SU-DHL-6 (cell line): Measurements from ENCODE around the gene KBTBD7.

Experiments used
- H2AFZ ChIP-seq: fragments of 200-600 bp; sonication (generic); 2 replicates; pipeline ENCODE4 v1.6.1; 2014; ENCODE audit warnings: low read depth, mild to moderate bottlenecking, moderate library complexity, mixed read lengths, antibody characterized with exemption, low read length; ENCODE audit not compliant: severe bottlenecking
- H3F3A ChIP-seq: fragments of 200-600 bp; shearing (Covaris generic); 2 replicates; pipeline ENCODE4 v1.6.0; 2016; ENCODE audit warnings: antibody characterized with exemption, mild to moderate bottlenecking; ENCODE audit not compliant: insufficient read depth
- H3K27ac ChIP-seq: fragments of 200-600 bp; sonication (generic); 2 replicates; pipeline ENCODE4 v1.5.1; 2016; ENCODE audit warnings: low read depth, mild to moderate bottlenecking, low read length, moderate library complexity, mixed read lengths
- H3K27me3 ChIP-seq: fragments of 200-600 bp; sonication (generic), shearing (Covaris generic); 2 replicates; pipeline ENCODE4 v1.6.0; 2014; ENCODE audit warnings: mild to moderate bottlenecking, low read length
- H3K36me3 ChIP-seq: fragments of 200-600 bp; sonication (generic); 2 replicates; pipeline ENCODE4 v1.6.1; 2014; ENCODE audit warnings: mild to moderate bottlenecking, low read length, mixed read lengths
- H3K4me2 ChIP-seq: fragments of 300-600, 200-600 bp; shearing (Covaris generic), sonication (generic); 2 replicates; pipeline ENCODE4 v1.6.0; 2014; ENCODE audit warnings: low read length, low read depth, mild to moderate bottlenecking; ENCODE audit not compliant: poor library complexity, severe bottlenecking
- H3K4me3 ChIP-seq: fragments of 200-600 bp; sonication (generic); 2 replicates; pipeline ENCODE4 v1.5.1; 2014; ENCODE audit warnings: antibody characterized with exemption, low read length, mild to moderate bottlenecking, mixed read lengths; ENCODE audit not compliant: insufficient read depth, poor library complexity, severe bottlenecking
- H3K79me2 ChIP-seq: fragments of 200-600 bp; sonication (generic); 2 replicates; pipeline ENCODE4 v1.6.1; 2014; ENCODE audit warnings: mild to moderate bottlenecking, low read length, moderate library complexity; ENCODE audit not compliant: insufficient read depth
- H3K9ac ChIP-seq: fragments of 200-600 bp; sonication (generic); 2 replicates; pipeline ENCODE4 v1.7.0; 2014; ENCODE audit warnings: mild to moderate bottlenecking, low read length
- H3K9me2 ChIP-seq: fragments of 200-600 bp; sonication (generic); replicated peaks from 2 replicates; pipeline ENCODE4 v1.6.1; 2014; ENCODE audit warnings: low read length; ENCODE audit not compliant: insufficient read depth
- H3K9me3 ChIP-seq: fragments of 200-600 bp; sonication (generic); 2 replicates; pipeline ENCODE4 v1.6.1; 2014; ENCODE audit warnings: low read length, mixed read lengths; ENCODE audit not compliant: insufficient read depth
- H4K20me1 ChIP-seq: fragments of 200-600 bp; sonication (generic); 2 replicates; pipeline ENCODE4 v1.6.1; 2014; ENCODE audit warnings: low read depth, mild to moderate bottlenecking, antibody characterized with exemption, low read length, moderate library complexity, mixed read lengths
- EZH2phosphoT487 ChIP-seq: fragments of 200-600 bp; sonication (generic), shearing (Covaris generic); conservative IDR thresholded peaks from 2 replicates; pipeline ENCODE4 v1.6.1; 2018; ENCODE audit warnings: mild to moderate bottlenecking, antibody characterized with exemption, low read length, moderate library complexity, mixed read lengths
- TF ChIP-seq, protein P1 (sequence below): fragments of 200-600 bp; sonication (generic); IDR thresholded peaks from one replicate; pipeline ENCODE4 v1.5.1; 2017; ENCODE audit warnings: antibody characterized with exemption, mild to moderate bottlenecking, low read length, moderate library complexity; ENCODE audit not compliant: insufficient read depth, poor library complexity, severe bottlenecking

Gene KBTBD7

DNA sequence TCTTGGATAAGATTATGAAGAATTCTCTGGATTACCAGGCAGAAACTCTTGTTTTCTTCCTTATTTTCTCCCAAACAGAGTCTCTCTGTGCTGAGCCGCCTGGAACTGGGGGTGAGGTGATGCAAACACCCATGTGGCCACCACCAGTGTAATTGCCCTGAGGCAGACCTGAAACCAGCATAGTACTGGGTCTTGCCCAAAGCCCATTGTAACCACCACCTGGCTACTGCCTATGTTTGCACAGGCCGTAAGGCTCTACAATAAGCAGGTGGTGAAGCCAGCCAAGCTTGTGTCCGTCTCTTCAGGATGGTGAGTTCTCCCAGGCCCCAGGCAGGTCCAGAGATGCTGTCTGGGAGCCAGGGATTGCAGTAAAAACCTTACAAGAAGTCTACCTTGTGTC lies 18.9 kb upstream of the KBTBD7 start:
- peaks cover 13% of the 10 kb centered on the region; the same call in 1 of the 2 replicates for H3K9me3 ChIP-seq
- 0 out of 2 replicates have a peak, but pooled peaks cover 4% of the 10 kb centered on the region for H3F3A ChIP-seq
- H2AFZ ChIP-seq, result no peak overlapping the region
- no peak overlapping the region for H3K4me2 ChIP-seq
- TF ChIP-seq, protein P1, sequence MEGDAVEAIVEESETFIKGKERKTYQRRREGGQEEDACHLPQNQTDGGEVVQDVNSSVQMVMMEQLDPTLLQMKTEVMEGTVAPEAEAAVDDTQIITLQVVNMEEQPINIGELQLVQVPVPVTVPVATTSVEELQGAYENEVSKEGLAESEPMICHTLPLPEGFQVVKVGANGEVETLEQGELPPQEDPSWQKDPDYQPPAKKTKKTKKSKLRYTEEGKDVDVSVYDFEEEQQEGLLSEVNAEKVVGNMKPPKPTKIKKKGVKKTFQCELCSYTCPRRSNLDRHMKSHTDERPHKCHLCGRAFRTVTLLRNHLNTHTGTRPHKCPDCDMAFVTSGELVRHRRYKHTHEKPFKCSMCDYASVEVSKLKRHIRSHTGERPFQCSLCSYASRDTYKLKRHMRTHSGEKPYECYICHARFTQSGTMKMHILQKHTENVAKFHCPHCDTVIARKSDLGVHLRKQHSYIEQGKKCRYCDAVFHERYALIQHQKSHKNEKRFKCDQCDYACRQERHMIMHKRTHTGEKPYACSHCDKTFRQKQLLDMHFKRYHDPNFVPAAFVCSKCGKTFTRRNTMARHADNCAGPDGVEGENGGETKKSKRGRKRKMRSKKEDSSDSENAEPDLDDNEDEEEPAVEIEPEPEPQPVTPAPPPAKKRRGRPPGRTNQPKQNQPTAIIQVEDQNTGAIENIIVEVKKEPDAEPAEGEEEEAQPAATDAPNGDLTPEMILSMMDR, result no peak
- TF ChIP-seq EZH2phosphoT487, result no peak
- no peak overlapping the region for H3K9ac ChIP-seq
- no peak overlapping the region for H3K4me3 ChIP-seq
- no peaks in the 10 kb centered on the region for H3K27me3 ChIP-seq
- H3K36me3 ChIP-seq, result peaks cover 13% of the 10 kb centered on the region; the same call in 1 of the 2 replicates
- H3K9me2 ChIP-seq, result no peaks in the 10 kb centered on the region
- H3K27ac ChIP-seq, result no peak overlapping the region
- H3K79me2 ChIP-seq, result no peaks in the 10 kb centered on the region
- no peaks in the 10 kb centered on the region for H4K20me1 ChIP-seq

DNA sequence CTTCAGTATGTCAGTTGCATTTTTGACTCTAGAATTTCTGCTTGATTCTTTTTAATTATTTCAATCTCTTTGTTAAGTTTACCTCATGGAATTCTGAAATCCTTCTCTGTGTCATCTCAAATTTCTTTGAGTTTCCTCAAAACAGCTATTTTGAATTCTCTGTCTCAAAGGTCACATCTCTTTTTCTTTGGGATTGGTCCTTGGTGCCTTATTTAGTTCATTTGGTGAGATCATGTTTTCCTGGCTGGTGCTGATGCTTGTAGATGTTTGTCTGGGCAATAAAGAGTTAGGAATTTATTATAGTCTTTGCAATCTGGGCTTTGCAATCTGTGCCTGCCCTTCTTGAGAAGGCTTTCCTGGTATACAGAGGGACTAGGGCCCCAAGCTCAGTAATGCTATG lies 18.5 kb upstream of the KBTBD7 start:
- Histone ChIP-seq H3K9me2 (no peaks in the 10 kb centered on the region), H3F3A (0 out of 2 replicates have a peak, but pooled peaks cover 4% of the 10 kb centered on the region), H3K4me3 (no peak overlapping the region), H3K27me3 (no peaks in the 10 kb centered on the region), H2AFZ (no peak overlapping the region), H4K20me1 (no peaks in the 10 kb centered on the region), H3K4me2 (no peak overlapping the region), H3K9me3 (peaks cover 13% of the 10 kb centered on the region; the same call in 1 of the 2 replicates), H3K79me2 (no peaks in the 10 kb centered on the region), H3K27ac (no peak overlapping the region), H3K36me3 (peaks cover 13% of the 10 kb centered on the region; the same call in 1 of the 2 replicates), H3K9ac (no peak overlapping the region)
- no peak for TF ChIP-seq EZH2phosphoT487
- TF ChIP-seq, protein P1, result no peak

DNA sequence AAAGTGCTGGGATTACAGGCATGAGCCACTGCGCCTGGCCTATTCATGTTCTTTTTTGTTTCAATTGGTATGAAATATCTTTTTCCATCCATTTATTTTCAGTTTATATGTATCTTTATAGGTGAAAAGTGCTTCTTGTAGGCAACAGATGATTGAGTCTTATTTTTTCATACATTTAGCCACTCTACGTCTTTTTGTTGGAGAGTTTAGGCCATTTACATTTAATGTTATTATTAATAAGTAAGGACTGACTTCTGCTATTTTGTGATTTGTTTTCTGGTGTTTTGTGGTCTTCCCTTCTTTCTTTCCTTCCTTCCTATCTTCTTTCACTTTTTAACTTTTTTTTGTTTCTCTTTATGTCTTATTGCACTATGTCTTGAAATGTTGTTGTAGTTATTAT lies 16.7 kb upstream of the KBTBD7 start:
- Histone ChIP-seq H3K9ac (no peak overlapping the region), H3K27ac (no peak overlapping the region), H3K4me3 (no peak overlapping the region), H3K9me2 (no peaks in the 10 kb centered on the region), H2AFZ (no peak overlapping the region), H3K9me3 (peaks cover 13% of the 10 kb centered on the region; the same call in 1 of the 2 replicates), H3K4me2 (no peak overlapping the region), H3K36me3 (peaks cover 4% of the 10 kb centered on the region; the same call in 1 of the 2 replicates), H3K27me3 (no peaks in the 10 kb centered on the region), H4K20me1 (no peaks in the 10 kb centered on the region), H3K79me2 (no peaks in the 10 kb centered on the region), H3F3A (0 out of 2 replicates have a peak, but pooled peaks cover under 1% of the 10 kb centered on the region)
- TF ChIP-seq EZH2phosphoT487, result no peak
- TF ChIP-seq, protein P1, result no peak
